ENCODE measurements around the gene UPF2.

The UPF2 gene

DNA sequence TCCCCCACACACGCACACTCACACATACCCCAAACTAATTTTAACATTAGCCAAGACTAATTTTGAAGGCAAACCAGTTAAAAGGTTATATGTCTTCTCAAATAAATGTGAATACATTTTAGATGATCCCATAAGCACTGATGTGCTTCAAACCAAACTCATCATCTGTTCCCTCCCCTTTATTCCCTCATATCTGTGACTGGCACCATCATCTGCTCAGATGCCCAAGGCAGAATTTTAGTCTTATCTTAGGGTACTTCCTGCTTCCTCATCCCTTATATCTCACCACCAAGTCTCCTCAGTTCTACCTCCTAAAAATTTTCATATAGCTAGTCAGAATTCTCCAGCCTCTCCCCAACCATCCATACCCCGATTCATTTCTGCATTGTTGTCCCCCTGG, 80.4 kb downstream of the UPF2 start:
- TF ChIP-seq, protein P1, sequence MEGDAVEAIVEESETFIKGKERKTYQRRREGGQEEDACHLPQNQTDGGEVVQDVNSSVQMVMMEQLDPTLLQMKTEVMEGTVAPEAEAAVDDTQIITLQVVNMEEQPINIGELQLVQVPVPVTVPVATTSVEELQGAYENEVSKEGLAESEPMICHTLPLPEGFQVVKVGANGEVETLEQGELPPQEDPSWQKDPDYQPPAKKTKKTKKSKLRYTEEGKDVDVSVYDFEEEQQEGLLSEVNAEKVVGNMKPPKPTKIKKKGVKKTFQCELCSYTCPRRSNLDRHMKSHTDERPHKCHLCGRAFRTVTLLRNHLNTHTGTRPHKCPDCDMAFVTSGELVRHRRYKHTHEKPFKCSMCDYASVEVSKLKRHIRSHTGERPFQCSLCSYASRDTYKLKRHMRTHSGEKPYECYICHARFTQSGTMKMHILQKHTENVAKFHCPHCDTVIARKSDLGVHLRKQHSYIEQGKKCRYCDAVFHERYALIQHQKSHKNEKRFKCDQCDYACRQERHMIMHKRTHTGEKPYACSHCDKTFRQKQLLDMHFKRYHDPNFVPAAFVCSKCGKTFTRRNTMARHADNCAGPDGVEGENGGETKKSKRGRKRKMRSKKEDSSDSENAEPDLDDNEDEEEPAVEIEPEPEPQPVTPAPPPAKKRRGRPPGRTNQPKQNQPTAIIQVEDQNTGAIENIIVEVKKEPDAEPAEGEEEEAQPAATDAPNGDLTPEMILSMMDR (IDR thresholded peaks at IDR 0.05; ENCODE audit: insufficient read depth, low read depth, low read length, missing control alignments) = no peak
- no peak for DNase-seq (ENCODE audit: low read depth)
- no peak overlapping the region for H3K4me3 ChIP-seq (ENCODE audit: low read depth, low read length)

DNA sequence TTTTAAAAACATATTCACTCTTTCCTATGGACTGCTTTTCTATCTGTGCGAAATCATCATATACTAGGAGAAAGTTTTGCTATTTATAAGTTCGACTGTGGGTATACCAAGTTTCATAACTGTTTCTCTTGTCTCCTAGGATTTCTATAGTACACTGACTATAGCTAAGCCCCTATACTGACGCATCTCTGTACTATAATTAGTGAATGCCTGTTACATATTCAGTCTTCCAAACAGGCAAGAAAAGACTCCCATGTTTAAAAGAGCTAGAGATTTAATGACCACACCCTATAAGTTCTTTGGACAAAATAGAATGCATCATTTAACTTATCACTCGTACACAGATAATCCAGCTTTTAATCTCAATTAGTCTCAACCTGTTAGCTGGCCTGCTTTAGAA, 80.8 kb downstream of the UPF2 start:
- TF ChIP-seq, protein P1 (IDR thresholded peaks at IDR 0.05; ENCODE audit: insufficient read depth, low read depth, low read length, missing control alignments) = no peak
- DNase-seq (ENCODE audit: low read depth) = no peak

DNA sequence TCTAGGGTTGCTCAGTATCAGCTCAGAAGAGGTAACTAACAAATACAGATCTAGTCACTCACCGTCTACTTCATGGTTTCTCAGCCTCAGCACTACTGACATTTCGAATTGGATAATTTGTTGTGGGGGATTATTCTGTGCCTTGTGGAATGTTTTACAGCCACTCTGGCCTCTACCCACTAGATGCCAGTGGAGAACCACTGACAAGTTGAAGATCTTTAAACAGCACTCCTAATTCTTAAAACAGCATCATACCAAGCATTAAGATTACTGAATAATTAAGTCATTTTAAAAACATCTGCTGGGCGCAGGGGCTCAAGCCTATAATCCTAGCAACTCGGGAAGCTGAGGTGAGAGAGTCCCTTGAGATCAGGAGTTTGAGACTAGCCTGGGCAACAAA, 82.6 kb downstream of the UPF2 start:
- H3K4me3 ChIP-seq (ENCODE audit: low read depth, low read length) = no peak overlapping the region
- TF ChIP-seq, protein P1 (IDR thresholded peaks at IDR 0.05; ENCODE audit: insufficient read depth, low read depth, low read length, missing control alignments) = no peak
- DNase-seq (ENCODE audit: low read depth) = no peak

More for the DNA sequence above, 80.8 kb downstream of the UPF2 start:
- no peak overlapping the region for H3K4me3 ChIP-seq (ENCODE audit: low read depth, low read length)

DNA sequence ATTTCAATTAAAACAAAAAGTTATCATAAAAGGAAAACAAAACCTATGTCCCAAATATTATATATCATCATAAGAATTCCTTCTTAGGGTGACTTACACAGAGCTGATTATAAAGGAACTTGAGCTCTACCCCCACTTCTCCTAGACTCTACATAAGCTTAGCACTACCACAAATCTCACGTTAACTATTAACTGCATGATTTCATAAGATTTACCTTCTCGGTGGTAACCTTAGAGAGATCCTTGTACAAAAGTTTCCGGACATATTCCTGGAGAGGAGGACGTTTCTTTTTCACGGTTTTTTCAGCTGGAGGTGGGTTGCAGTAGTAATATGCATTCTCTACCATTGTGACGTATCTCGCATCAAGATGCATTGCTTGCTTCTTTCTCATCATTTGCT, 83.7 kb downstream of the UPF2 start:
- TF ChIP-seq, protein P1 (IDR thresholded peaks at IDR 0.05; ENCODE audit: insufficient read depth, low read depth, low read length, missing control alignments) = no peak
- no peak overlapping the region for H3K4me3 ChIP-seq (ENCODE audit: low read depth, low read length)
- no peak for DNase-seq (ENCODE audit: low read depth)

DNA sequence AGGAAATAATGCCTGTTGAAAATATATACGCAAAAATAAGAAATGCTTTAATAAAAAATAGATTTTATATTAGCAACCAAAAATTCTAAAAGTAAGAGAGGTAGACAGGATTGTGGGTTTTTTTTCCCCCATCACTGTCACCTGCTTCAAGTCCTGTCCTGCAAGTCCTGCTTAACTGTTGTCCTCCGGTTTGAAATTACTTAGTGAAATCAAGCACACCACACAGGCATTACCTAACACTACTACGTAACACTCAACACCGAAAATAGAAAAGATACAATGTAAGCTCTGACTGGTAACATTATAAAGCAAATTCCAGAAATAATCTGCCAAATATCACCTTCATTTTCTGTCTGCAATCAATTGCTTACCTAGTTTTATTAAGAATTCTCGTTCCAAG, 90.9 kb downstream of the UPF2 start:
- no peak for DNase-seq (ENCODE audit: low read depth)
- no peak overlapping the region for H3K4me3 ChIP-seq (ENCODE audit: low read depth, low read length)
- TF ChIP-seq, protein P1 (IDR thresholded peaks at IDR 0.05; ENCODE audit: insufficient read depth, low read depth, low read length, missing control alignments) = no peak

DNA sequence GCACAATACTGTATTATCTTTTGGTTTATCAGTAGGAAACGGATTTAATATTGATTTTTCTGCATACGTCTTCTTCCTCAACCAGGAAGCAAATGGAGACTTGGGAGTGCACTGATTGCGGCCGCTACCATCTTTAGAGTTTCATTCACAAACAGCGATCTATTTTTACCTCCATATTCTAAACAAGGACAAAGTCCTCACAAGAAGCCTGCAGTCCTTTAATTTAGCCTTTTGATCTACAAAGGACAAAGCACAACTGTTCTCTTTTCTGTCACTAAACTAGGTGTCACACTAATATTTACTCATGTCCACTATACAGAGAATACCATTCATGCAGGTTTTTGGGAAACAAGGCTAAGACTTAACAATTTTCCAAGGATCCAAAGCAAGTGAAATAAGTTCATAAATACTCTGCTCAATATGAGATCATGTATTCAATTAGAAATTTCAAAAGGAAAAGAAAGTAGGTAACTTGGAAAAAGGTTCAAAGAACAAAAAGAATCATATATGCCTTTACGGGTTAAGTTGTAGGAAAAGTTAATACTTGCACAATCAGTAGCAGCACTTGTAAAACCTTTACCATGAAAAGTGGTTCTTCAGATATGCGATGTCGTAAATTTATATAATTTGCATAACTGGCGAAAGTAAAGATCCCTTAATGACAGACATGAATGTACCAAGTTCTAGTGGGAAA, 92.1 kb downstream of the UPF2 start:
- no peak overlapping the region for H3K4me3 ChIP-seq (ENCODE audit: low read depth, low read length)
- TF ChIP-seq, protein P1 (IDR thresholded peaks at IDR 0.05; ENCODE audit: insufficient read depth, low read depth, low read length, missing control alignments) = no peak
- no peak for DNase-seq (ENCODE audit: low read depth)

DNA sequence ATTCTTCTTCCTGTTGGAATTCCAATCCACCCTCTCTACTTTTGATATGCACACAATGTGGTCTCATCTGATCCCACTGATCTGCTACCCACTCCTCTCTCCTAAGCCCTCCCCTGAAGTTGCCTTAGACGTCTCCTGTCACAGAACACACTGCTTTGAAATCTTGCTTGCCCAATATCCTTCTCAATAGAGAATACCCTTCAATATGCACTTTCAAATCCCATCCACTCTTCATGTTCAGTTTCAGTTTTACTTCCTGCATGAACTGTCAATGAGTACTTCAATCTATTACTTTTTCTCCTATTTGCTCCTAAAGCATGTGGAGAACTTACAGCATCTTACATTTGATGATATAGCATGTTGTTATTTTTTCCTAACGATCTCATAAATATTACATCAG, 93.5 kb downstream of the UPF2 start:
- TF ChIP-seq, protein P1 (IDR thresholded peaks at IDR 0.05; ENCODE audit: insufficient read depth, low read depth, low read length, missing control alignments) = no peak
- no peak overlapping the region for H3K4me3 ChIP-seq (ENCODE audit: low read depth, low read length)
- peak; percentile 6 for DNase-seq (ENCODE audit: low read depth)

Data from GM12865 (cell line).